Right lung (tissue), 5 donors: ENCODE data around the gene ARL14. TPM values are rescaled to one million over a fixed set of nuclear protein-coding genes. Genes with fewer than 3 reads are reported as not detected.

Experiments used
- DNase-seq, 2 donors: peaks; one replicate each; pipeline ENCODE4 v3.0.0-alpha.2; 2013
- polyA plus RNA-seq, 5 donors: library from polyadenylated mRNA; unstranded; fragments of 120-200 nt; gene quantifications; one replicate each; pipeline versions ENCODE4 v1.2.1 to v1.2.3, GENCODE V29; 2013; ENCODE audit warnings: inconsistent platforms in 1 of 5, low replicate concordance in 1 of 5; ENCODE audit not compliant: insufficient read length in 5 of 5, insufficient read depth in 1 of 5

The ARL14 gene
- polyA plus RNA-seq, 5 donors = not detected

GRCh38 chr3:160722331-160722730, 45.4 kb downstream of the ARL14 start:
- DNase-seq = no peak

DNA sequence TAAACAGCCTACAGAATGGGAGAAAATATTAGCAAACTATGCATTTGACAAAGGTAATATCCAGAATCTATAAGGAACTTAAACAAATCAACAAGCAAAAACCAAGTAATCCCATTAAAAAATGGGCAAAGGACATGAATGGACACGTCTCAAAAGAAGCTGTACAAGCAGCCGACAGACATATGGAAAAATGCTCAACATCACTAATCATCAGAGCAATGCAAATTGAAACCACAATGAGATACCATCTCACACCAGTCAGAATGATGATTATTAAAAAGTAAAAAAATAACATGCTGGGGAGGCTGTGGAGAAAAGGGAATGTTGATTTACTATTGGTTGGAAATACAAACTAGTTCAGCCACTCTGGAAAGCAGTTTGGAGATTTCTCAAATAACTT, 48.4 kb downstream of the ARL14 start:
- DNase-seq = no peak

Other genes starting within 250 kb of the ARL14 start
- gene TRIM59, start 227.4 kb upstream of the ARL14 start, polyA plus RNA-seq = 10 to 100 TPM; 15.2 to 35.3 (median 23.7) TPM
- gene KPNA4, start 111.6 kb upstream of the ARL14 start, polyA plus RNA-seq = 10 to 100 TPM; 37.4 to 60.5 (median 57.9) TPM
- gene PPM1L, start 79.1 kb downstream of the ARL14 start, polyA plus RNA-seq = 1 to 10 TPM; 2.8 to 5.9 (median 4.9) TPM